Ovary (tissue), 9 donors: ENCODE data around the gene CAMTA1. TPM values are rescaled to one million over a fixed set of nuclear protein-coding genes. Genes with fewer than 3 reads are reported as not detected.

ENCODE experiments used
- DNase-seq, 5 donors: peaks; one replicate each; pipeline ENCODE4 v3.0.0-alpha.2; 2019 to 2020
- H3K27ac ChIP-seq, 2 donors: fragments of 200-600 bp; one replicate each; pipeline versions ENCODE4 v1.5.1 to v1.8.0; 2019 to 2022
- H3K27me3 ChIP-seq: fragments of 200-600 bp; one replicate; pipeline ENCODE4 v1.8.0; 2022
- H3K36me3 ChIP-seq: fragments of 200-600 bp; sonication (generic); one replicate; pipeline ENCODE4 v1.5.1; 2019
- H3K4me1 ChIP-seq: one replicate; pipeline ENCODE4 v1.8.1; 2013; ENCODE audit warnings: mild to moderate bottlenecking, moderate library complexity; ENCODE audit not compliant: insufficient read depth
- H3K4me3 ChIP-seq: fragments of 200-600 bp; sonication (generic); one replicate; pipeline ENCODE4 v1.5.1; 2017
- H3K9me3 ChIP-seq, 2 donors: fragments of 200-600 bp in 1 of 2; sonication (generic) in 1 of 2; one replicate each; pipeline versions ENCODE4 v1.5.1 to v1.8.1; 2013 to 2019; ENCODE audit warnings: mild to moderate bottlenecking in 1 of 2, moderate library complexity in 1 of 2
- CTCF ChIP-seq, 3 donors: fragments of 450-650 bp in 2 of 3; fragments of 200-600 bp in 1 of 3; IDR thresholded peaks; one replicate each; pipeline versions ENCODE4 v1.5.1 to v1.8.0; 2016 to 2022; ENCODE audit warnings: antibody characterized with exemption in 3 of 3, mild to moderate bottlenecking in 1 of 3
- EP300 ChIP-seq: sonication (generic); formaldehyde crosslinking; IDR thresholded peaks from one replicate; pipeline ENCODE4 v1.6.1; 2017; ENCODE audit warnings: antibody characterized with exemption
- POLR2A ChIP-seq: fragments of 450-650 bp; IDR thresholded peaks from one replicate; pipeline ENCODE4 v1.6.1; 2017; ENCODE audit warnings: antibody characterized with exemption, mild to moderate bottlenecking, moderate library complexity
- WGBS, 3 donors: extraction: QIAGEN DNeasy Blood & Tissue Kit in 1 of 3; methylation state at CpG; one replicate each; pipeline versions ENCODE4 v1.1.5 to v1.1.7; 2013 to 2017; 5-methylcytosine and 5-hydroxymethylcytosine counted together
- intact Hi-C, 4 donors: fragments of 100-400 bp; cut with DNase I; formaldehyde crosslinking; loops; one replicate each; pipeline versions ENCODE4 v1.11.0 to v1.15.1; 2022 to 2023
- polyA plus RNA-seq, 2 donors: library from polyadenylated mRNA; stranded (reverse); fragments of 200-250 nt in 1 of 2; fragments of 350-450 nt in 1 of 2; fragmentation: Illumina TruSeq in 1 of 2; extraction: RNeasy Lipid Tissue Mini Kit (QIAGEN cat#74804) in 1 of 2; gene quantifications; one replicate each; pipeline ENCODE4 v1.2.3, GENCODE V29; 2013 to 2014
- total RNA-seq, 7 donors: library from RNA; depleted of rRNA in 2 of 7; stranded (reverse); fragments of >200 nt in 2 of 7; fragmentation: NEBNext Ultra II Directional in 3 of 7; extraction: Animal tissue kit (Norgen Biotek cat#: 25700) in 3 of 7; gene quantifications; one replicate each; pipeline versions ENCODE4 v1.1.0 to v1.2.4, GENCODE V29; 2016 to 2023
- donor health status: DM: no; HTN: no; CAD: no; lungs with moderate emphysema.
- donor health status: DM: no; HTN: no; CAD: no.
- donor health status: Bipolar disorder and iron deficiency.
- donor health status: DM: yes; HTN: yes; CAD: no.
- donor health status: DM: no; HTN: no; CAD: no.
- donor health status: DM: yes; HTN: yes; CAD: no.

The CAMTA1 gene
- total and polyA plus RNA-seq, 9 donors, result 51.1 to 150 (median 67.4) TPM

GRCh38 chr1:7674972-7675371, 889.7 kb downstream of the CAMTA1 start:
- 68 to 83% (median 72%) methylated on average over 4 of the region's 4 CpGs for WGBS, 3 donors
- TF ChIP-seq EP300, result no peak
- no peak for TF ChIP-seq POLR2A
- no peak for TF ChIP-seq CTCF (IDR thresholded peaks at IDR 0.05)
- intact Hi-C loops, result no loop called here

GRCh38 chr1:7675431-7676273, 890.4 kb downstream of the CAMTA1 start:
- TF ChIP-seq EP300 (no peak), CTCF (IDR thresholded peaks at IDR 0.05) (no peak), POLR2A (no peak)
- WGBS, 3 donors, result 85 to 89% (median 89%) methylated on average over 19 of the region's 19 CpGs
- no peak for DNase-seq
- no peaks in the 10 kb centered on the region for H3K9me3 ChIP-seq
- H3K36me3 ChIP-seq, result no peaks in the 10 kb centered on the region
- H3K4me1 ChIP-seq, result no peaks in the 10 kb centered on the region
- H3K27me3 ChIP-seq, result no peaks in the 10 kb centered on the region
- no peak overlapping the region for H3K27ac ChIP-seq
- intact Hi-C loops, result no loop called here
- H3K4me3 ChIP-seq, result no peak overlapping the region

More at GRCh38 chr1:7674972-7675371, 889.7 kb downstream of the CAMTA1 start:
- Histone ChIP-seq H3K4me1 (no peaks in the 10 kb centered on the region), H3K36me3 (no peaks in the 10 kb centered on the region), H3K27me3 (no peaks in the 10 kb centered on the region), H3K27ac (no peak overlapping the region), H3K4me3 (no peak overlapping the region), H3K9me3 (no peaks in the 10 kb centered on the region)
- no peak for DNase-seq

GRCh38 chr1:7676274-7676945, 891.2 kb downstream of the CAMTA1 start:
- H3K27me3 ChIP-seq, result no peaks in the 10 kb centered on the region
- H3K9me3 ChIP-seq, result no peaks in the 10 kb centered on the region
- H3K4me1 ChIP-seq, result no peaks in the 10 kb centered on the region
- no peak for DNase-seq
- H3K4me3 ChIP-seq, result no peak overlapping the region
- intact Hi-C loops, result no loop called here
- WGBS, 3 donors, result 84 to 93% (median 87%) methylated on average over 15 of the region's 15 CpGs
- TF ChIP-seq POLR2A (no peak), EP300 (no peak), CTCF (IDR thresholded peaks at IDR 0.05) (no peak)
- H3K27ac ChIP-seq, result no peak overlapping the region
- no peaks in the 10 kb centered on the region for H3K36me3 ChIP-seq

- 78 to 93% (median 91%) methylated on average over 7 of the region's 7 CpGs for WGBS, 3 donors
- DNase-seq, result no peak
- Histone ChIP-seq H3K9me3 (no peaks in the 10 kb centered on the region), H3K27me3 (no peaks in the 10 kb centered on the region), H3K4me3 (no peak overlapping the region), H3K4me1 (no peaks in the 10 kb centered on the region), H3K27ac (no peak overlapping the region), H3K36me3 (no peaks in the 10 kb centered on the region)
- intact Hi-C loops, result no loop called here
- TF ChIP-seq EP300 (no peak), POLR2A (no peak), CTCF (IDR thresholded peaks at IDR 0.05) (no peak)
Measured at GRCh38 chr1:7677111-7677510, 891.9 kb downstream of the CAMTA1 start.
